ENCODE results near the gene ACADL.
"Not testable (repeated sequence)": the region's sequence is repeated elsewhere in the genome, so short reads cannot be mapped to it uniquely, and the experiment has no call there.

Gene ACADL

DNA sequence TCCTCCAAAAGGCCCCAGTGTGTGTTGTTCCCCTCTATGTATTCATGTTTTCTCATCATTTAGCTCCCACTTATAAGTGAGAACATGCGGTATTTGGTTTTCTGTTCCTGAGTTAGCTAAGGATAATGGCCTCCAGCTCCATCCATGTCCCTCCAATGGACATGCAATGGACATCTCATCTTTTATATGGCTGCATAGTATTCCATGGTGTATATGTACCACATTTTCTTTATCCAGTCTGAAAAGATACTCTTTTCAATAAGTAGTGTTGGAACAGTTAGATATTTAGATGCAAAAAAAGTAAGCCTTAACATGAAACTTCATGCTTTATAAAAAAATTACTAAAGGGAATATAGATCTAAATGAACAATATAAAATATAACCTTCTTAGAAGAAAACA, 48.1 kb downstream of the ACADL start:
- peaks cover 11% of the 10 kb centered on the region for H3K27me3 Mint-ChIP-seq
- not testable (repeated sequence) for DNase-seq (ENCODE audit: low spot score in 2 of 2); H3K9me3 Mint-ChIP-seq; H3K4me1 Mint-ChIP-seq; H3K27ac Mint-ChIP-seq (ENCODE audit: low read depth); H3K36me3 Mint-ChIP-seq (ENCODE audit: insufficient read depth); H3K4me3 Mint-ChIP-seq; ATAC-seq (replicated peaks; ENCODE audit: extremely low read depth, poor library complexity, severe bottlenecking)

DNA sequence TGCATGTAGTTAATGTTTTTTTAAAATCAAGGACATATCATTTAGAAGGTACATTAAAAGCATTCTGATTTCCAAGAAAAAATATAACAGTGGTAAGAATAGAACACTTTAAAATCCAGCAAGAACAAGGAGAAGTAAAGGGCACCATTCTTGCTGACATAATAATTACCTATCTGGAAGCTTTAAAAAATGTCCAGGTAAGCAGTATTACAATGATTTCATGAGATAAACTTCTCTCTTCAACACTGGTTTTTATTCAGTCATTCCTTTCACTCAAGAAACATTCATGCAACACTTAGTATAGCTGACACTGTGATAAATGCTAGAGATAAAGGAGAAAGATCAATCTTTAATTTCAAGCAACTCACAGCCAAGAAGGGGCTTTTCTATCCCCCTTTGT, 51.2 kb downstream of the ACADL start:
- DNase-seq (ENCODE audit: low spot score in 2 of 2) (no peak), ATAC-seq (replicated peaks; ENCODE audit: extremely low read depth, poor library complexity, severe bottlenecking) (no peak)
- no peaks in the 10 kb centered on the region for H3K27me3 Mint-ChIP-seq
- no peak overlapping the region for H3K4me3 Mint-ChIP-seq
- H3K36me3 Mint-ChIP-seq (ENCODE audit: insufficient read depth), result peaks cover 8% of the 10 kb centered on the region
- peaks cover 16% of the 10 kb centered on the region for H3K4me1 Mint-ChIP-seq
- no peak overlapping the region for H3K27ac Mint-ChIP-seq (ENCODE audit: low read depth)
- no peaks in the 10 kb centered on the region for H3K9me3 Mint-ChIP-seq

GRCh38 chr2:210172219-210172575, 53.0 kb downstream of the ACADL start:
- ATAC-seq (replicated peaks; ENCODE audit: extremely low read depth, poor library complexity, severe bottlenecking) (no peak), DNase-seq (ENCODE audit: low spot score in 2 of 2) (no peak)
- Mint-ChIP-seq H3K27ac (ENCODE audit: low read depth) (peak overlapping the region; percentile 90), H3K27me3 (no peaks in the 10 kb centered on the region), H3K4me3 (peak overlapping the region; percentile 95), H3K9me3 (no peaks in the 10 kb centered on the region), H3K4me1 (peaks cover 16% of the 10 kb centered on the region), H3K36me3 (ENCODE audit: insufficient read depth) (peaks cover 8% of the 10 kb centered on the region)

DNA sequence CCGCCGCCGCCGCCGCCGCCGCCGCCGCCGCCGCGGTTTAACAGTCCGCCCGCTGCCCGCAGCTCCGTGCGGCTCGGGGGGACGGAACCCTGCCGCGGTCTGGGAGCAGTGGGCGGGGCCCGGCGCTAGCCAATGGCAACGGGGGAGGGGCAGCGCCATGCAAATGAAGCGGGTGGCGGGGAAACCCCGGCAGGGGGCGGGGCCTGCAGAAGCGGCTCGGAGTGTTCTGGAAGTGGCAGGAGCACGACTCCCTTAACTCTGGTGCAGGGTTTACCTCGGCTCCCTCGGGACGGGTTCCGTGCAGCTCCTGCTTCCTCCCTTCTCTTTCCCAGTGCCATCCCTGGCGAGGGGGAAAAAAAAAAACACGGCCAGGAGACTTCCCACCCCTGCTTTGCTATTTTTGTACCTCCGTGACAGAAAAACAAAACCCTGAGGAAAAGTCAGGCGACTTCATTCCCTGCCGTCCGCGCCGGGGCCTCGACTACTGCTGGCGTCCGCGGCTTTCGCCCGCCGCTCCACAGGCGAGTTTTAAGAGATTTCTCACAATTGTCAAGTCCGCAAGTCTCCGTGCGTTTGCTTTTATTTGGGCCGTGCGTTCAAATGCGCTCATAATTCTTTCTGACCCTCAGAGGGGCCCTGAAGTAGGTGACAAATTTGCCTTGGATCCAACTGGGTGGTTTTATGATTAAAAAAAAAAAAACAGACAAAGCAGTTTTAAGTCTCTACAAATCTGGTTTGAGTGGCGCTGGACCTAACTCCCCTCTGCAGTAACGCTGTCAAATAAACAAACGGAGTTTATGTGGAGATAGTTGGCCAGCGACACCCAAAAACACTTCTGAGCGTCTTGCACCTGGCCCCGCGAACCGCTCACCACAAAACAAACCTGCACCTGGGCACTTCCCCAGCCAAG, 53.7 kb downstream of the ACADL start, which contains the start of gene KANSL1L:
Gene KANSL1L, minus strand, starts transcription at position 101 of the 910 bp plus-strand sequence. CDS start 16,827 bp downstream, outside the sequence.
- DNase-seq (ENCODE audit: low spot score in 2 of 2), result peak; percentile 93 to 97
- Mint-ChIP-seq H3K4me3 (peak within 1 kb of the TSS; percentile 95), H3K27me3 (no peaks in the 10 kb centered on the region), H3K9me3 (no peaks in the 10 kb centered on the region), H3K27ac (ENCODE audit: low read depth) (peak within 1 kb of the TSS; percentile 95), H3K4me1 (peaks cover 16% of the 10 kb centered on the region), H3K36me3 (ENCODE audit: insufficient read depth) (peaks cover 8% of the 10 kb centered on the region)
- ATAC-seq (replicated peaks; ENCODE audit: extremely low read depth, poor library complexity, severe bottlenecking), result peak; percentile 83

DNA sequence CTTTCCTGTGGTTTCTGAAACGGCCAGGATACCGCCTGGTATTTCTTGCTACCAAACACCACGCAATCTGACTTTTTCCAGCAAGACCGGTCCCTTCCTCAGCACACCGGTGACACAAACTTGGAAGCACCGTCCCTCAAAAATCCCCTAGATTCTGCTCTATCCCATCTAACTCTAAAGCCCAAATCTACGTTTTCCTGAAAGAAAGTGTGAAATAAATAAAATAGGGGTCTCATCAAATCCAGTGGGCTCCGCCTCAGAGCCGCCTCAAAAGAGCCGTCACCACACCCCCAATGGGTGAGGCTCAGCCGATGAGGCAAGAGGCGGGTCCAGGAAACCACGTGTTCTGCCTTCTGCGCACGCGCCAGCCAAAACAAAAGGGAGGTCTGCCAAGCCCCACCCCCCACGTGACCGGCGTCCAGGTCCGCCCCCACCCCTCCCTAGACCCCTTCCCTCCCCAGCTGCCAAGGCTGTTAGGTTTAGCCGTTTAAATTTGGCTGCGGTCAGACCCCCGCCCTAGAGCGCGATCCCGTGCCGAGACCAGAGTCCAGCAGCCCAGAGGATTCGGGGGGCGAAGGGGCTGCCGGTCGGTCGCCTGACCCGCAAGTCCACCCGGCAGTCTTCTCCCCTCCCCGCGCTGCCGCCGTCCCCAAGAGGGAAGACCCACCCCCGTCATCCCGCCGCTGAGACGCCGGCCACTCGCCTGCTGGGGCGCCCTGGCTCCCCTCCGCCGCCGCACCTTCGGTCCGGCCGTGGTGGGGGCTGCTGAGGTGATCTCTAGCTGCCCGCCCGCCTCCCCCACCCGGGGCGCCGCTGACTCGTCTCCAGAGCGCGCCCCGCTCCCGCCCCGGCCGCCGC, 54.6 kb downstream of the ACADL start:
- Mint-ChIP-seq H3K36me3 (ENCODE audit: insufficient read depth) (peaks cover 8% of the 10 kb centered on the region), H3K27ac (ENCODE audit: low read depth) (peak overlapping the region; percentile 95), H3K27me3 (no peaks in the 10 kb centered on the region), H3K4me1 (peaks cover 16% of the 10 kb centered on the region), H3K9me3 (no peaks in the 10 kb centered on the region), H3K4me3 (peak overlapping the region; percentile 95)
- peak; percentile 82 for ATAC-seq (replicated peaks; ENCODE audit: extremely low read depth, poor library complexity, severe bottlenecking)
- peak; percentile 90 to 96 for DNase-seq (ENCODE audit: low spot score in 2 of 2)

DNA sequence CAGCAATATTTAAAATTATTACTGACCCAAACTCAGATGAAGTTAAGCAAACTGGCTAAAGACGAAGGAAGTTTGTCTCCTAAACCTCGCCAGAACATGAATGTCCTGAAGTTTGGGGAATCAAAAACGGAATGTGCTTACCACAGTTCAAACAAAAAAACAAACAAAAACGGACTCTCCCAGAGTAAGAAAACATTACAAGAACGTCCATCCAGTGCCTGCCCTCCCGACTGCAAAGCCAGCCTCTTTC, 55.1 kb downstream of the ACADL start:
- peak overlapping the region; percentile 95 for H3K27ac Mint-ChIP-seq (ENCODE audit: low read depth)
- H3K27me3 Mint-ChIP-seq, result no peaks in the 10 kb centered on the region
- H3K9me3 Mint-ChIP-seq, result no peaks in the 10 kb centered on the region
- ATAC-seq (replicated peaks; ENCODE audit: extremely low read depth, poor library complexity, severe bottlenecking) (no peak), DNase-seq (ENCODE audit: low spot score in 2 of 2) (no peak)
- H3K4me3 Mint-ChIP-seq, result peak overlapping the region; percentile 95
- H3K4me1 Mint-ChIP-seq, result peaks cover 16% of the 10 kb centered on the region
- H3K36me3 Mint-ChIP-seq (ENCODE audit: insufficient read depth), result peaks cover 8% of the 10 kb centered on the region

DNA sequence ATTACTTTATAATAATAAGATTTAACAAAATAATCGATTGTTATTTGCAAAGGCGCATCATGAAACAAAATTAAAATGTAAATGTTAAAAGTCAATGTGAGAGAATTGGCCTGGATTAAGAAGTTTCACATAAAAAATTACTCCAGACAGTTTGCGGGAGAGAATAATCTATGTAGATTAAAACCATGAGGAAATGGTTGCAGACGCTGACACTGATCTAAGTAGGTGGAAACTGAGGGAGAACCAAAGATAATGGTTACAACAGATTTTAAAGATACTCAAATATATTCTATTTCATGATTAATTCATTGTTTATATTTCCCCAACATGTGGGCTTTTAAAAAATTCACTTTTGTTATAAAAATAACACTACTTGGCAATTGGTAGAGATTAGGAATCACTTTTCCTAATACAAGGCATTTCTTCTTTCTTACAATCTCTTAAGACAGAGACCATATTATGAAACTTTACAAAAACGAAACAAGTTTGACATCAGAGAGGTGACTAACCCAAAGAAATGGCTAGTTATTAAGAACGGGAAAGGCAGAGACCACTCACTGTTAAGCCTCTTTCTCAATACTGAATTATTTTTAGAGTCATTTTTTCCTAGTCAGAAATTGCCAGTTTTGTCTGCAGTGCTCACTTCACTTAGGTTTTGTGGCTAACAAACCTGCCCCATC, 55.6 kb downstream of the ACADL start:
- Mint-ChIP-seq H3K4me3 (peak overlapping the region; percentile 95), H3K36me3 (ENCODE audit: insufficient read depth) (peaks cover 8% of the 10 kb centered on the region), H3K4me1 (peaks cover 16% of the 10 kb centered on the region), H3K9me3 (no peaks in the 10 kb centered on the region), H3K27me3 (no peaks in the 10 kb centered on the region), H3K27ac (ENCODE audit: low read depth) (peak overlapping the region; percentile 95)
- ATAC-seq (replicated peaks; ENCODE audit: extremely low read depth, poor library complexity, severe bottlenecking) (no peak), DNase-seq (ENCODE audit: low spot score in 2 of 2) (no peak)

DNA sequence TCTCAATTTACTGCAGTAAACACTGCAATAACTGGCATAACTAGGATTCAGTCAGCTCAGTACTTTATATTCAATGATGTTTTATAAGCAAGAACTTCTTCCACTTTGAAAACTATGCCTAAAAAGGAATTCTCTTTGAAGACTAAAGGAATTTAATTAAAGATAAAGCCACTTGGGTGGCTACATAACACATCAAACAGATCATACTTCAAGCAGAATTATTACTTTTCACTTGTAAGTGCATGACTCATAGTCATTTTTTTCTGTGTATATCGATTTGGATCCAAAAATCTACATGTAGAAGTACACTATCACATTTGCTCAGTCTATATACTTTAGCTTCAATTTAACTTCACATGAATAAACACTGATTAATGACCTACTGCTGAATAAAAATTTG, 58.0 kb downstream of the ACADL start:
- no peaks in the 10 kb centered on the region for H3K9me3 Mint-ChIP-seq
- ATAC-seq (replicated peaks; ENCODE audit: extremely low read depth, poor library complexity, severe bottlenecking) (no peak), DNase-seq (ENCODE audit: low spot score in 2 of 2) (no peak)
- H3K27me3 Mint-ChIP-seq, result no peaks in the 10 kb centered on the region
- H3K4me3 Mint-ChIP-seq, result no peak overlapping the region
- no peak overlapping the region for H3K27ac Mint-ChIP-seq (ENCODE audit: low read depth)
- peaks cover 15% of the 10 kb centered on the region for H3K4me1 Mint-ChIP-seq
- peaks cover 8% of the 10 kb centered on the region for H3K36me3 Mint-ChIP-seq (ENCODE audit: insufficient read depth)

- DNase-seq (ENCODE audit: low spot score in 2 of 2) (no peak), ATAC-seq (replicated peaks; ENCODE audit: extremely low read depth, poor library complexity, severe bottlenecking) (no peak)
- H3K27me3 Mint-ChIP-seq, result no peaks in the 10 kb centered on the region
- no peak overlapping the region for H3K27ac Mint-ChIP-seq (ENCODE audit: low read depth)
- no peaks in the 10 kb centered on the region for H3K9me3 Mint-ChIP-seq
- no peak overlapping the region for H3K4me3 Mint-ChIP-seq
- H3K4me1 Mint-ChIP-seq, result no peaks in the 10 kb centered on the region
- no peaks in the 10 kb centered on the region for H3K36me3 Mint-ChIP-seq (ENCODE audit: insufficient read depth)
Observed at GRCh38 chr2:210162466-210163124, 62.7 kb downstream of the ACADL start.

GRCh38 chr2:210159059-210159458, 66.2 kb downstream of the ACADL start:
- DNase-seq (ENCODE audit: low spot score in 2 of 2) (no peak), ATAC-seq (replicated peaks; ENCODE audit: extremely low read depth, poor library complexity, severe bottlenecking) (no peak)
- Mint-ChIP-seq H3K36me3 (ENCODE audit: insufficient read depth) (peaks cover 3% of the 10 kb centered on the region), H3K27ac (ENCODE audit: low read depth) (no peak overlapping the region), H3K4me1 (no peaks in the 10 kb centered on the region), H3K9me3 (no peaks in the 10 kb centered on the region), H3K4me3 (no peak overlapping the region), H3K27me3 (no peaks in the 10 kb centered on the region)

DNA sequence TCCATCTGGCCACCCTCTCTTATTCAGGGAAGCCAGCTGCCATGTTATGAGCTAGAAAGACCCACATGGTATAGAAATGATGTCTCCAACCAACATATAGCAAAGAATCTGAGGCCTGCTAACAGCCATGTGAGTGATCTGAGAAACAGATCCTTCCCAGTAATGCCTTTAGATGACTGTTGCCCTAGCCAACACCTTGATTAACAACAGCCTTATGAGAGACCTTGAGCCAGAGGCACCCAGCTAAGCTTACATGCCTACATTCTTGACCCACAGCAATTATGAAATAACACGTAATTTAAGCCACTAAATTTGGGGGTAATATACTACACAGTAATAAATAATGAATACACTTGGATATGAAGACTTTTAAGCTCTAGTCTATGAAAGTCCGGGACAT, 67.0 kb downstream of the ACADL start:
- Mint-ChIP-seq H3K36me3 (ENCODE audit: insufficient read depth) (peaks cover 6% of the 10 kb centered on the region), H3K27ac (ENCODE audit: low read depth) (no peak overlapping the region), H3K4me1 (no peaks in the 10 kb centered on the region), H3K9me3 (no peaks in the 10 kb centered on the region), H3K4me3 (no peak overlapping the region), H3K27me3 (no peaks in the 10 kb centered on the region)
- no peak for ATAC-seq (replicated peaks; ENCODE audit: extremely low read depth, poor library complexity, severe bottlenecking)
- DNase-seq (ENCODE audit: low spot score in 2 of 2), result no peak

- H3K27ac Mint-ChIP-seq (ENCODE audit: low read depth), result no peak overlapping the region
- peaks cover 6% of the 10 kb centered on the region for H3K36me3 Mint-ChIP-seq (ENCODE audit: insufficient read depth)
- ATAC-seq (replicated peaks; ENCODE audit: extremely low read depth, poor library complexity, severe bottlenecking) (no peak), DNase-seq (ENCODE audit: low spot score in 2 of 2) (no peak)
- no peaks in the 10 kb centered on the region for H3K9me3 Mint-ChIP-seq
- H3K4me3 Mint-ChIP-seq, result no peak overlapping the region
- no peaks in the 10 kb centered on the region for H3K27me3 Mint-ChIP-seq
- H3K4me1 Mint-ChIP-seq, result no peaks in the 10 kb centered on the region
Observed at GRCh38 chr2:210157526-210157925, 67.7 kb downstream of the ACADL start.
